ENCODE data around the gene RANBP17. TPM values are rescaled to one million over a fixed set of nuclear protein-coding genes. Genes with fewer than 3 reads are reported as not detected.

The RANBP17 gene
- total and polyA plus RNA-seq, 2 of the 4 experiments (the other 2 are of a cell fraction): 8.2 to 29.0 TPM

DNA sequence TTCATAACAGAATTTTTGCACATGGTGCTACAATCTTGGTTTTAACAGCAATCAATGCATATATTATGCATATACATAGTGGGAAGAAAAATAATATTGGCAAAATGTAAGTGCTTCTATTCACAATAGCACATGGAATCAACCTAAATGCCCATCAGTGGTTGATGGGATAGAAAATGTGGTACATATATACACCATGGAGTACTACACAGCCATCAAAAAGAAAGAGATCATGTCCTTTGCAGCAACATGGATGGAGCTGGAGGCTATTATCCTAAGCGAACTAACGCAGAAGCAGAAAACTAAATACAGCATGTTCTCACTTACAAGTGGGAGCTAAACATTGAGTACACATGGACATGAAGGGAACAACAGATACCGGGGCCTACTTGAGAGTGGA is 410.0 kb downstream of the RANBP17 start:
- Histone ChIP-seq H2AK5ac (ENCODE audit: low read depth, low read length) (peak overlapping the region; percentile 32; the same call in 1 of the 2 replicates), H2AFZ (replicated peaks; ENCODE audit: low read length, poor library complexity) (no peak overlapping the region), H2AK9ac (replicated peaks; ENCODE audit: low read depth, low read length, poor library complexity) (no peak overlapping the region), H2BK120ac (ENCODE audit: low read depth, low read length) (peak overlapping the region; percentile 71), H3K4me3 (ENCODE audit: insufficient read depth, low read depth, low read length) (no peak overlapping the region), H4K20me1 (ENCODE audit: insufficient read depth, low read length) (no peaks in the 10 kb centered on the region), H3K14ac (replicated peaks; ENCODE audit: low read depth, low read length) (0 out of 2 replicates have a peak overlapping the region, but pooled peaks have one; percentile 1), H3K79me1 (ENCODE audit: low read depth in 1 of 2, low read length in 2 of 2) (no peaks in the 10 kb centered on the region), H2BK5ac (ENCODE audit: low read depth, low read length, poor library complexity, severe bottlenecking) (peak overlapping the region; percentile 89), H4K91ac (ENCODE audit: insufficient read depth, low read depth, low read length) (peak overlapping the region; percentile 58; the same call in 1 of the 2 replicates), H3K36me3 (ENCODE audit: control insufficient read depth, insufficient read depth, low read length) (no peaks in the 10 kb centered on the region), H2BK15ac (ENCODE audit: low read depth, low read length) (peak overlapping the region; percentile 74; the same call in 1 of the 3 replicates), H3K4ac (ENCODE audit: low read depth, low read length) (peak overlapping the region; percentile 54; the same call in 1 of the 2 replicates), H3K27ac (ENCODE audit: insufficient read depth, low read length) (no peak overlapping the region), H3K9me1 (ENCODE audit: insufficient read depth, low read length) (no peaks in the 10 kb centered on the region), H4K8ac (ENCODE audit: low read depth in 2 of 2, low read length in 2 of 2) (peak overlapping the region in 1 of 2 experiments; percentile 51; a peak in 1 of 4 replicates), H3K4me1 (ENCODE audit: control insufficient read depth, insufficient read depth, low read length) (peaks cover 12% of the 10 kb centered on the region), H3K56ac (ENCODE audit: extremely low read depth, insufficient read depth, low read length) (no peak overlapping the region), H3K27me3 (ENCODE audit: control insufficient read depth, insufficient read depth, low read length) (no peaks in the 10 kb centered on the region), H3K9ac (ENCODE audit: low read depth, low read length) (no peak overlapping the region), H3K4me2 (ENCODE audit: low read depth, low read length) (no peak overlapping the region), H3K9me3 (ENCODE audit: control insufficient read depth, insufficient read depth, low read length) (no peaks in the 10 kb centered on the region), H2BK20ac (ENCODE audit: low read depth, low read length) (peak overlapping the region; percentile 74), H3K23ac (ENCODE audit: low read depth, low read length) (no peak overlapping the region), H4K5ac (ENCODE audit: low read depth, low read length) (peak overlapping the region; percentile 36; the same call in 1 of the 2 replicates), H3K18ac (ENCODE audit: low read depth, low read length) (peak overlapping the region; percentile 52; the same call in 1 of the 2 replicates)
- dilution Hi-C loops (cut with HindIII; ENCODE audit: low sequenced_read_pairs, unreplicated experiment): no loop called here
- ATAC-seq (ENCODE audit: low read depth) (no peak), DNase-seq (no peak)
- in situ Hi-C loops (cut with MboI; ENCODE audit: low sequenced_read_pairs): no loop called here
- ChIA-PET CTCF (interaction anchor here (0.6 to 1.0 kb wide), 2 partner anchors 53 to 139 kb away, joined by 3 to 6 read pairs; no protein-coding TSS in a partner anchor), POLR2A (ENCODE audit: unreplicated experiment) (no interaction called here)
- intact Hi-C loops (cut with micrococcal nuclease): loop anchor here (2.0 to 5.0 kb wide), 3 partner anchors 64 to 71 kb away; no protein-coding TSS in a partner anchor
- TF ChIP-seq MAZ (IDR thresholded peaks at IDR 0.05; ENCODE audit: borderline replicate concordance, low read depth, low read length): no peak
- TF ChIP-seq POLR2A (IDR thresholded peaks at IDR 0.05; ENCODE audit: low read depth, low read length): no peak
- TF ChIP-seq, protein P1, sequence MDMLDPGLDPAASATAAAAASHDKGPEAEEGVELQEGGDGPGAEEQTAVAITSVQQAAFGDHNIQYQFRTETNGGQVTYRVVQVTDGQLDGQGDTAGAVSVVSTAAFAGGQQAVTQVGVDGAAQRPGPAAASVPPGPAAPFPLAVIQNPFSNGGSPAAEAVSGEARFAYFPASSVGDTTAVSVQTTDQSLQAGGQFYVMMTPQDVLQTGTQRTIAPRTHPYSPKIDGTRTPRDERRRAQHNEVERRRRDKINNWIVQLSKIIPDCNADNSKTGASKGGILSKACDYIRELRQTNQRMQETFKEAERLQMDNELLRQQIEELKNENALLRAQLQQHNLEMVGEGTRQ (IDR thresholded peaks at IDR 0.05; ENCODE audit: low read depth, low read length): no peak
- TF ChIP-seq RAD21 (IDR thresholded peaks at IDR 0.05; ENCODE audit: low read length): no peak
- no peak for TF ChIP-seq MAFK (IDR thresholded peaks at IDR 0.05; ENCODE audit: low read depth, low read length)
- BruUV-seq (replicated peaks): no TSS peak
- no CpG with 5 or more reads among the region's 3 CpGs for WGBS, 2 experiments (ENCODE audit: extremely low coverage in 2 of 2, insufficient read length in 1 of 2)

All from IMR-90 (cell line).